SK-N-SH (cell line): Measurements from ENCODE around the gene MAPK1. TPM values are rescaled to one million over a fixed set of nuclear protein-coding genes. Genes with fewer than 3 reads are reported as not detected.

Experiments used
- CTCF ChIA-PET: fragments of 300-600, 350-600 bp; formaldehyde crosslinking; extraction: SDS; loops from one replicate; lab custom pipeline; 2021; lab: Yijun Ruan, JAX
- POLR2A ChIA-PET: fragments of 350-600 bp; sonication (Branson Sonifier 250); formaldehyde crosslinking; extraction: SDS; loops from one replicate; lab custom pipeline; 2020; ENCODE audit warnings: antibody characterized with exemption, inconsistent platforms; lab: Yijun Ruan, JAX
- DNase-seq: peaks from one replicate; pipeline ENCODE4 v3.0.0; 2012
- H2AFZ ChIP-seq: fragments of 200-600 bp; sonication (generic); 2 replicates; pipeline ENCODE4 v1.8.1; 2016; ENCODE audit warnings: antibody characterized with exemption, mild to moderate bottlenecking, low read depth
- H3F3A ChIP-seq: fragments of 200-600 bp; sonication (generic); replicated peaks from 2 replicates; pipeline ENCODE3; 2016; ENCODE audit warnings: antibody characterized with exemption, mild to moderate bottlenecking; ENCODE audit not compliant: insufficient read depth
- H3K27ac ChIP-seq, 2 experiments: fragments of 200-500 bp in 1 of 2; fragments of 200-600 bp in 1 of 2; sonication (Bioruptor generic) in 1 of 2; sonication (generic), shearing (Covaris generic) in 1 of 2; 2 replicates each; pipeline versions ENCODE4 v1.5.1 to v1.6.1; 2014 to 2016; ENCODE audit warnings: low read depth in 2 of 2, inconsistent platforms in 1 of 2, low read length in 1 of 2, mild to moderate bottlenecking in 1 of 2, mixed read lengths in 1 of 2
- H3K27me3 ChIP-seq: fragments of 200-600 bp; sonication (generic), shearing (Covaris generic); 2 replicates; pipeline ENCODE4 v1.6.1; 2016; ENCODE audit warnings: mixed run types; ENCODE audit not compliant: insufficient read depth
- H3K36me3 ChIP-seq, 2 experiments: fragments of 200-500 bp in 1 of 2; fragments of 200-600 bp in 1 of 2; sonication (Bioruptor generic) in 1 of 2; sonication (generic) in 1 of 2; replicated peaks in 1 of 2; 2 replicates each; pipeline versions ENCODE3 to v1.5.1; 2014 to 2016; ENCODE audit warnings: low read length in 1 of 2, mild to moderate bottlenecking in 1 of 2; ENCODE audit not compliant: insufficient read depth in 2 of 2, control insufficient read depth in 1 of 2
- H3K4me1 ChIP-seq, 2 experiments: fragments of 200-500 bp in 1 of 2; fragments of 200-600 bp in 1 of 2; sonication (Bioruptor generic) in 1 of 2; sonication (generic), shearing (Covaris generic) in 1 of 2; 2 replicates each; pipeline versions ENCODE4 v1.5.1 to v1.6.1; 2014 to 2016; ENCODE audit warnings: low read depth in 1 of 2, low read length in 1 of 2, mixed run types in 1 of 2; ENCODE audit not compliant: insufficient read depth in 2 of 2, control insufficient read depth in 1 of 2
- H3K4me2 ChIP-seq: fragments of 200-600 bp; sonication (generic), shearing (Covaris generic); 2 replicates; pipeline ENCODE4 v1.6.1; 2017; ENCODE audit warnings: mixed run types
- H3K4me3 ChIP-seq, 2 experiments: fragments of 200-500 bp in 1 of 2; fragments of 200-600 bp in 1 of 2; sonication (Bioruptor generic) in 1 of 2; sonication (generic), shearing (Covaris generic) in 1 of 2; 2 replicates each; pipeline versions ENCODE4 v1.5.1 to v1.8.1; 2014 to 2016; ENCODE audit warnings: low read depth in 2 of 2, inconsistent platforms in 1 of 2, low read length in 1 of 2, mild to moderate bottlenecking in 1 of 2, mixed read lengths in 1 of 2, moderate library complexity in 1 of 2
- H3K79me2 ChIP-seq: fragments of 200-600 bp; sonication (generic); 2 replicates; pipeline ENCODE4 v1.8.1; 2017; ENCODE audit warnings: mild to moderate bottlenecking; ENCODE audit not compliant: insufficient read depth
- H3K9ac ChIP-seq: fragments of 200-600 bp; sonication (generic); 2 replicates; pipeline ENCODE4 v1.6.1; 2017; ENCODE audit warnings: mixed run types
- H3K9me2 ChIP-seq: fragments of 200-600 bp; sonication (generic); 2 replicates; pipeline ENCODE4 v1.6.1; 2017; ENCODE audit warnings: mixed run types
- H3K9me3 ChIP-seq: fragments of 200-600 bp; sonication (generic); 2 replicates; pipeline ENCODE4 v1.6.1; 2017; ENCODE audit warnings: mixed run types, mild to moderate bottlenecking, moderate library complexity
- H4K20me1 ChIP-seq: fragments of 200-600 bp; sonication (generic); 2 replicates; pipeline ENCODE4 v1.6.1; 2017; ENCODE audit warnings: mild to moderate bottlenecking, mixed run types; ENCODE audit not compliant: insufficient read depth
- ELF1 ChIP-seq: IDR thresholded peaks from 2 replicates; pipeline ENCODE4 v1.4.0; 2012
- EP300 ChIP-seq, 2 experiments: IDR thresholded peaks; 2 replicates each; pipeline versions ENCODE4 v1.4.0 to v1.6.1; 2012; ENCODE audit warnings: borderline replicate concordance in 1 of 2, low read depth in 1 of 2, low read length in 1 of 2
- EZH2phosphoT487 ChIP-seq: fragments of 200-600 bp; sonication (generic); IDR thresholded peaks from 2 replicates; pipeline ENCODE4 v1.6.1; 2017; ENCODE audit warnings: low read depth, mixed run types, mild to moderate bottlenecking, antibody characterized with exemption, moderate library complexity, borderline replicate concordance
- FOSL2 ChIP-seq: IDR thresholded peaks from 2 replicates; pipeline ENCODE4 v1.4.0; 2012; ENCODE audit warnings: low read depth, mild to moderate bottlenecking, moderate library complexity, borderline replicate concordance
- FOXJ3 ChIP-seq: sonication (generic); formaldehyde crosslinking; IDR thresholded peaks from 2 replicates; pipeline ENCODE4 v1.5.1; 2020; ENCODE audit warnings: mild to moderate bottlenecking, missing genetic modification reagents
- FOXM1 ChIP-seq: IDR thresholded peaks from 2 replicates; pipeline ENCODE4 v1.4.0; 2012; ENCODE audit warnings: low read depth, mild to moderate bottlenecking
- GABPA ChIP-seq: IDR thresholded peaks from 2 replicates; pipeline ENCODE4 v1.4.0; 2012; ENCODE audit warnings: low read depth, mild to moderate bottlenecking
- GATA2 ChIP-seq: sonication (generic); formaldehyde crosslinking; IDR thresholded peaks from 2 replicates; pipeline ENCODE4 v1.5.0; 2020; ENCODE audit warnings: mild to moderate bottlenecking, missing genetic modification reagents
- IRF3 ChIP-seq: fragments of 150-350 bp; IDR thresholded peaks from 2 replicates; pipeline ENCODE4 v1.6.1; 2016; ENCODE audit warnings: mild to moderate bottlenecking, low read depth, low read length
- JUND ChIP-seq: IDR thresholded peaks from 2 replicates; pipeline ENCODE4 v1.4.0; 2012
- MAX ChIP-seq: IDR thresholded peaks from 2 replicates; pipeline ENCODE4 v1.4.0; 2012; ENCODE audit warnings: low read depth
- MXI1 ChIP-seq: IDR thresholded peaks from 2 replicates; pipeline ENCODE4 v1.6.1; 2012; ENCODE audit warnings: mild to moderate bottlenecking, low read depth, low read length, improper control_type of control experiment
- NFIC ChIP-seq: IDR thresholded peaks from 2 replicates; pipeline ENCODE4 v1.4.0; 2012; ENCODE audit warnings: borderline replicate concordance
- NRF1 ChIP-seq: IDR thresholded peaks from 2 replicates; pipeline ENCODE4 v1.6.1; 2012; ENCODE audit warnings: low read depth, mild to moderate bottlenecking, low read length
- PBX3 ChIP-seq: IDR thresholded peaks from 2 replicates; pipeline ENCODE4; 2012
- RAD21 ChIP-seq: IDR thresholded peaks from 2 replicates; pipeline ENCODE4 v1.6.1; 2012; ENCODE audit warnings: mild to moderate bottlenecking, low read length
- RCOR1 ChIP-seq: fragments of 150-350 bp; IDR thresholded peaks from 2 replicates; pipeline ENCODE4 v1.6.1; 2017; ENCODE audit warnings: antibody characterized with exemption, low read length
- RFX5 ChIP-seq: IDR thresholded peaks from 2 replicates; pipeline ENCODE4 v1.6.1; 2012; ENCODE audit warnings: mild to moderate bottlenecking, improper control_type of control experiment, low read length
- SIN3A ChIP-seq: IDR thresholded peaks from 2 replicates; pipeline ENCODE4 v1.6.1; 2012; ENCODE audit warnings: low read depth, mild to moderate bottlenecking, low read length, moderate library complexity, borderline replicate concordance
- TAF1 ChIP-seq: IDR thresholded peaks from 2 replicates; pipeline ENCODE4 v1.6.1; 2012; ENCODE audit warnings: low read depth, mild to moderate bottlenecking, low read length, moderate library complexity, borderline replicate concordance
- TCF12 ChIP-seq: IDR thresholded peaks from 2 replicates; pipeline ENCODE4 v1.4.0; 2012
- USF1 ChIP-seq: IDR thresholded peaks from 2 replicates; pipeline ENCODE4 v1.4.0; 2012; ENCODE audit warnings: low read depth, borderline replicate concordance
- USF2 ChIP-seq: fragments of 150-350 bp; IDR thresholded peaks from 2 replicates; pipeline ENCODE4 v1.6.1; 2017; ENCODE audit warnings: antibody characterized with exemption, low read length, low read depth, borderline replicate concordance
- YY1 ChIP-seq: IDR thresholded peaks from 2 replicates; pipeline ENCODE4 v1.4.0; 2012; ENCODE audit warnings: low read depth, mild to moderate bottlenecking
- ZBTB33 ChIP-seq: IDR thresholded peaks from 2 replicates; pipeline ENCODE4 v1.4.0; 2012; ENCODE audit warnings: low read depth, borderline replicate concordance
- WGBS: methylation state at CpG from one replicate; pipeline ENCODE4 v1.1.6; 2017; ENCODE audit warnings: low lambda C conversion rate; 5-methylcytosine and 5-hydroxymethylcytosine counted together
- polyA plus RNA-seq, 3 experiments: library from polyadenylated mRNA; depleted of rRNA; stranded (reverse); fragments of >200 nt; gene quantifications; 2 replicates each; pipeline ENCODE4 v1.2.3, GENCODE V29; 2012

MAPK1 gene
- polyA plus RNA-seq, 1 of the 3 experiments (the other 2 are of a cell fraction), result 25.6 TPM

- peaks cover 69% of the 10 kb centered on the region for H4K20me1 ChIP-seq
- H3K4me2 ChIP-seq, result peak overlapping the region; percentile 90
- H3K4me1 ChIP-seq, result peaks cover 14 to 16% of the 10 kb centered on the region in 2 experiments; a peak in 3 of 4 replicates
- no peaks in the 10 kb centered on the region for H3K27me3 ChIP-seq
- peaks cover 4% of the 10 kb centered on the region for H3F3A ChIP-seq
- H3K9me2 ChIP-seq, result no peaks in the 10 kb centered on the region
- H3K79me2 ChIP-seq, result peaks cover 71% of the 10 kb centered on the region
- no peaks in the 10 kb centered on the region for H3K9me3 ChIP-seq
- peak overlapping the region in 1 of 2 experiments; percentile 60; a peak in 2 of 4 replicates for H3K27ac ChIP-seq
- DNase-seq, result peak; percentile 54
- POLR2A ChIA-PET, result no interaction called here
- H3K9ac ChIP-seq, result peak overlapping the region; percentile 93; the same call in 1 of the 2 replicates
- peak overlapping the region in 1 of 2 experiments; percentile 93; a peak in 2 of 4 replicates for H3K4me3 ChIP-seq
- H3K36me3 ChIP-seq, result peaks cover 0 to 5% of the 10 kb centered on the region in 2 experiments
- no peak overlapping the region for H2AFZ ChIP-seq
- 18% methylated on average over 3 of the region's 3 CpGs for WGBS
- CTCF ChIA-PET, result interaction anchor here (1.7 kb wide), 1 partner anchor 73 kb away, joined by 6 read pairs; no protein-coding TSS in a partner anchor
- no peak for TF ChIP-seq TAF1
- TF ChIP-seq YY1, result no peak
- no peak for TF ChIP-seq SIN3A
- TF ChIP-seq TCF12, result 0 out of 2 replicates have a peak, but pooled peaks have one; percentile 11
- TF ChIP-seq ZBTB33, result no peak
- peak in 1 of 2 experiments; percentile 68; a peak in 1 of 4 replicates for TF ChIP-seq EP300 (IDR thresholded peaks at IDR 0.05; ENCODE audit: borderline replicate concordance in 1 of 2, low read depth in 1 of 2, low read length in 1 of 2)
- no peak for TF ChIP-seq MAX
- no peak for TF ChIP-seq PBX3
- TF ChIP-seq ELF1, result no peak
- TF ChIP-seq GATA2, result peak; percentile 90
- 0 out of 2 replicates have a peak, but pooled peaks have one; percentile 5 for TF ChIP-seq RAD21
- no peak for TF ChIP-seq IRF3
- no peak for TF ChIP-seq FOXJ3 (CRISPR knock-in tag)
- TF ChIP-seq GABPA, result no peak
- peak; percentile 94 for TF ChIP-seq RCOR1
- TF ChIP-seq NRF1, result no peak
- TF ChIP-seq JUND, result no peak
- TF ChIP-seq EZH2phosphoT487, result no peak
- TF ChIP-seq NFIC, result peak; percentile 69
- TF ChIP-seq RFX5, result no peak
- TF ChIP-seq FOXM1, result no peak
- TF ChIP-seq MXI1, result peak; percentile 61; the same call in 1 of the 2 replicates
- TF ChIP-seq FOSL2, result no peak
- TF ChIP-seq USF2, result no peak
- no peak for TF ChIP-seq USF1
Observed at GRCh38 chr22:21865041-21865440, 2.4 kb downstream of the MAPK1 start.
